Mesendoderm (in vitro differentiated cells): ENCODE measurements around the gene CAND2.

Experiments
- DNase-seq: peaks from one replicate; pipeline ENCODE4 v3.0.0; 2013
- H2AK5ac ChIP-seq: 2 replicates; pipeline ENCODE4 v1.6.1; 2013; ENCODE audit warnings: low read length, inconsistent platforms
- H2BK120ac ChIP-seq: 2 replicates; pipeline ENCODE4 v1.6.1; 2013; ENCODE audit warnings: low read depth, mild to moderate bottlenecking, low read length, moderate library complexity, mixed read lengths
- H2BK15ac ChIP-seq: replicated peaks from 2 replicates; pipeline ENCODE4 v1.6.1; 2013; ENCODE audit warnings: low read depth, mild to moderate bottlenecking, moderate library complexity
- H2BK5ac ChIP-seq: 2 replicates; pipeline ENCODE4 v1.6.1; 2013; ENCODE audit warnings: low read length, inconsistent platforms
- H3K18ac ChIP-seq: 2 replicates; pipeline ENCODE4 v1.6.1; 2013; ENCODE audit warnings: mild to moderate bottlenecking, low read length, mixed read lengths
- H3K23ac ChIP-seq: one replicate; pipeline ENCODE4 v1.6.1; 2013; ENCODE audit warnings: low read length
- H3K27ac ChIP-seq: 2 replicates; pipeline ENCODE4 v1.5.1; 2013; ENCODE audit warnings: low read depth, mild to moderate bottlenecking, inconsistent platforms, low read length, moderate library complexity
- H3K27me3 ChIP-seq: 2 replicates; pipeline ENCODE4 v1.6.1; 2013; ENCODE audit warnings: low read length, control low read depth, mild to moderate bottlenecking, inconsistent platforms; ENCODE audit not compliant: insufficient read depth, poor library complexity
- H3K36me3 ChIP-seq: 2 replicates; pipeline ENCODE4 v1.6.1; 2013; ENCODE audit warnings: low read length, inconsistent platforms; ENCODE audit not compliant: control insufficient read depth, insufficient read depth
- H3K4ac ChIP-seq: one replicate; pipeline ENCODE4 v1.6.1; 2013; ENCODE audit warnings: low read depth, mild to moderate bottlenecking, low read length, moderate library complexity
- H3K4me1 ChIP-seq: 2 replicates; pipeline ENCODE4 v1.6.1; 2013; ENCODE audit warnings: low read depth, low read length, inconsistent platforms; ENCODE audit not compliant: control insufficient read depth
- H3K4me2 ChIP-seq: 2 replicates; pipeline ENCODE4 v1.6.1; 2013; ENCODE audit warnings: low read length
- H3K4me3 ChIP-seq: 2 replicates; pipeline ENCODE4 v1.5.1; 2013; ENCODE audit warnings: mild to moderate bottlenecking, low read length
- H3K56ac ChIP-seq: one replicate; pipeline ENCODE4 v1.6.1; 2013; ENCODE audit warnings: low read length
- H3K79me1 ChIP-seq: 2 replicates; pipeline ENCODE4 v1.6.1; 2013; ENCODE audit warnings: low read length, inconsistent platforms
- H3K79me2 ChIP-seq: 2 replicates; pipeline ENCODE4 v1.6.1; 2013; ENCODE audit warnings: mild to moderate bottlenecking, low read length; ENCODE audit not compliant: control insufficient read depth, insufficient read depth
- H3K9ac ChIP-seq: 2 replicates; pipeline ENCODE4 v1.6.1; 2013; ENCODE audit warnings: low read length, inconsistent platforms
- H4K5ac ChIP-seq: one replicate; pipeline ENCODE4 v1.6.1; 2013; ENCODE audit warnings: low read length
- H4K8ac ChIP-seq: one replicate; pipeline ENCODE4 v1.6.1; 2013; ENCODE audit warnings: low read depth, mild to moderate bottlenecking, control low read depth, low read length, moderate library complexity
- WGBS: extraction: QIAGEN DNeasy Blood & Tissue Kit; methylation state at CpG from one replicate; pipeline ENCODE4 v1.1.7; 2013; ENCODE audit warnings: low lambda C conversion rate, missing lambda C conversion rate; ENCODE audit not compliant: insufficient coverage; ENCODE audit errors: extremely low coverage; 5-methylcytosine and 5-hydroxymethylcytosine counted together

The CAND2 gene

DNA sequence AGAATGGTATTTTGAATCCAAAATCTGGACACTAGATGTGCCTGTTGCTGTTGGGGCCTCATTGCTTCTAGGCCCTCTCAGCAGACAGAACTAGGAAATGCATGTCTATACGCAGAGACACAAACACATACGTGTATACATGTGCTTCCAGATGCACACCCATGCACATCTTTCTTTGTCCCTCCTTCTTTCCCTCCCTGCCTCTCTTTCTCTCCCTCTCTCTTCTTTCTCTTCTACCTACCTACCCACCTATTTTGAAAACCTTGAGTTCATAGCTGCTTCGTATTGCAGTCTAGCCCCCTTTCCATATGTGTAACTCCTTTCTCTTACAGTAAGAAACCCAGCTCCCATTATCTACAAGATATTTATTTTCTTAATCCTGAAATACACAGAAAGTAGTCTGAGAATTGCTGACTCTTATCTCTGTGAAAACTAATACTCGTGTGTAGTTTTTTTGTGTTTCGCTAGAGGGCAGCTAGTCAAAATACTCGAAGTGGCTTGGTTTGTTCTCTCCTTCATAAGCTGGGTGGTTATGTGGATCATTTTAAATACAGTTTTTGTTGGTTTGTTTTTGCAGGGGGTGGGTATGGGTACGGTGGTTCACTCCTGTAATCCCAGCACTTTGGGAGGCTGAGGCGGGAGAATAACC lies 26.4 kb downstream of the CAND2 start:
- no peak overlapping the region for H3K27ac ChIP-seq
- no peak overlapping the region for H4K5ac ChIP-seq
- H3K4ac ChIP-seq = no peak overlapping the region
- H3K56ac ChIP-seq = no peak overlapping the region
- H3K4me1 ChIP-seq = no peaks in the 10 kb centered on the region
- H3K79me2 ChIP-seq = no peaks in the 10 kb centered on the region
- no peak overlapping the region for H3K9ac ChIP-seq
- H3K27me3 ChIP-seq = no peaks in the 10 kb centered on the region
- no peak overlapping the region for H2BK5ac ChIP-seq
- H3K4me3 ChIP-seq = no peak overlapping the region
- no peak overlapping the region for H2AK5ac ChIP-seq
- H3K23ac ChIP-seq = no peak overlapping the region
- H3K79me1 ChIP-seq = no peaks in the 10 kb centered on the region
- no peak overlapping the region for H2BK15ac ChIP-seq
- H2BK120ac ChIP-seq = no peak overlapping the region
- no peak overlapping the region for H4K8ac ChIP-seq
- no CpG with 5 or more reads among the region's 8 CpGs for WGBS
- no peaks in the 10 kb centered on the region for H3K36me3 ChIP-seq
- H3K18ac ChIP-seq = no peak overlapping the region
- DNase-seq = peak; percentile 51
- no peak overlapping the region for H3K4me2 ChIP-seq

DNA sequence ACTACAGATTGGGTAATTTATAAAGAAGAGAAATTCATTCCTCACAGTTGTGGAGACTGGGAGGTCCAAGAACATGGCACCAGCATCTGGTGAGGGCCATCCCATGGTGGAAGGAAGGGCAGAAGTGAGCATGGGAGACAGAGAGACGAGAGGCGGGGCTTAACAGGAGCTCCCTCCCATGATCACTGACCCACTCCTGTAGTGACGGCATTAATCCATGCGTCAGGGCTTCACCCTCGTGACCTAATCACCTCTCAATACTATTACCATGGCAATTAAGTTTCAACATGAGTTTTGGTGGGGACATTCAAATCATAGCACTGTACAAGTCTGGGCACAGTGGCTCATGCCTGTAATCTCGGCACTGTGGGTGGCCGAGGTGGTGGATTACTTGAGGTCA lies 27.8 kb downstream of the CAND2 start:
- no peak overlapping the region for H3K9ac ChIP-seq
- H3K4me2 ChIP-seq = no peak overlapping the region
- no peak overlapping the region for H3K27ac ChIP-seq
- no peak overlapping the region for H3K56ac ChIP-seq
- no peak overlapping the region for H4K5ac ChIP-seq
- no peak for DNase-seq
- no peaks in the 10 kb centered on the region for H3K79me2 ChIP-seq
- WGBS = no CpG with 5 or more reads among the region's 7 CpGs
- H3K23ac ChIP-seq = no peak overlapping the region
- H2AK5ac ChIP-seq = no peak overlapping the region
- H3K18ac ChIP-seq = no peak overlapping the region
- no peaks in the 10 kb centered on the region for H3K27me3 ChIP-seq
- H2BK5ac ChIP-seq = no peak overlapping the region
- H4K8ac ChIP-seq = no peak overlapping the region
- no peaks in the 10 kb centered on the region for H3K79me1 ChIP-seq
- no peak overlapping the region for H2BK120ac ChIP-seq
- no peaks in the 10 kb centered on the region for H3K36me3 ChIP-seq
- H3K4me1 ChIP-seq = no peaks in the 10 kb centered on the region
- no peak overlapping the region for H3K4me3 ChIP-seq
- no peak overlapping the region for H3K4ac ChIP-seq
- no peak overlapping the region for H2BK15ac ChIP-seq

DNA sequence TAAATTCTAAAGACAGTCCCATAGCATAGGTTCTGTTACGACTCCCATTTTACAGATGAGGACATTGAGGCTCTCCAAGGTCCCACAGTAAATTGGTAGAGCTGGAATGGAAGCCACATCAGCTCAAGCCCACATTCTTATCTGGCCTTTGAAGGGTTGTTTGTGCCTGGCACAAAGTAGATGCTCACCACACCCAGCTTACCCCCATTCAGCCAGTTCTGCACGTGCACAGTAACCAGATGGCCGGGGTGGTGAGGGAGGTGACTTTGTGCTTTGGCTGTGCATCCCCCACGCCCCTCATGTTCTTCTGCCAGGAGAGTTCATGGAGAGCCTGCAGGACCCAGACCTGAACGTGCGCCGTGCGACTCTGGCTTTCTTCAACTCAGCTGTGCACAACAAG lies 28.7 kb downstream of the CAND2 start:
- Histone ChIP-seq H2AK5ac (no peak overlapping the region), H3K56ac (no peak overlapping the region), H3K79me2 (no peaks in the 10 kb centered on the region), H2BK120ac (no peak overlapping the region), H3K4me2 (no peak overlapping the region), H3K18ac (no peak overlapping the region), H2BK5ac (no peak overlapping the region), H3K27me3 (no peaks in the 10 kb centered on the region), H2BK15ac (no peak overlapping the region), H3K4ac (no peak overlapping the region), H3K79me1 (no peaks in the 10 kb centered on the region), H4K5ac (no peak overlapping the region), H3K4me3 (no peak overlapping the region), H4K8ac (no peak overlapping the region), H3K36me3 (no peaks in the 10 kb centered on the region), H3K27ac (no peak overlapping the region), H3K9ac (no peak overlapping the region), H3K23ac (no peak overlapping the region), H3K4me1 (no peaks in the 10 kb centered on the region)
- DNase-seq = no peak
- no CpG with 5 or more reads among the region's 8 CpGs for WGBS

DNA sequence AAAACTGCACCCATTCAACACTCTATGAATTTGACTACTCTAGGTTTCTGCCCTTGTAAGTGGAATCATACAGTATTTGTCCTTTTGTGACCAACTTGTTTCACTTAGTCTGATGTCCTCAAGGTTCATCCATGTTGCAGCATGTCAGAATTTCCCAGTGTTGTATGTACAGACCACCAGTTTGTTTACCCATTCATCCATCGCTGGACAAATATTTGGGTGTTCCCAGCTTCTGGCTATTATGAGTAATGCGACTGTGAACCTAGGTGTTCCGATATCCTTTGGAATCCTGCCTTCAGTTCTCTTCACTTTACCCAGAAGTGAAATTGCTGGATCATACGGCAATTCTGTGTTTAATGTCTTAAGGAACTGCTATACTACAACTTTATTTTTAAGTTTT lies 32.3 kb downstream of the CAND2 start:
- Histone ChIP-seq H3K4me2 (no peak overlapping the region), H4K8ac (no peak overlapping the region), H3K18ac (no peak overlapping the region), H3K27ac (no peak overlapping the region), H2BK15ac (no peak overlapping the region), H3K9ac (no peak overlapping the region), H2AK5ac (no peak overlapping the region), H3K4me1 (no peaks in the 10 kb centered on the region), H3K36me3 (peaks cover 5% of the 10 kb centered on the region), H3K56ac (no peak overlapping the region), H3K4ac (no peak overlapping the region), H2BK5ac (no peak overlapping the region), H3K4me3 (no peak overlapping the region), H3K27me3 (no peaks in the 10 kb centered on the region), H3K79me1 (no peaks in the 10 kb centered on the region), H4K5ac (no peak overlapping the region), H2BK120ac (no peak overlapping the region), H3K23ac (no peak overlapping the region), H3K79me2 (no peaks in the 10 kb centered on the region)
- DNase-seq = no peak
- no CpG with 5 or more reads among the region's 4 CpGs for WGBS

DNA sequence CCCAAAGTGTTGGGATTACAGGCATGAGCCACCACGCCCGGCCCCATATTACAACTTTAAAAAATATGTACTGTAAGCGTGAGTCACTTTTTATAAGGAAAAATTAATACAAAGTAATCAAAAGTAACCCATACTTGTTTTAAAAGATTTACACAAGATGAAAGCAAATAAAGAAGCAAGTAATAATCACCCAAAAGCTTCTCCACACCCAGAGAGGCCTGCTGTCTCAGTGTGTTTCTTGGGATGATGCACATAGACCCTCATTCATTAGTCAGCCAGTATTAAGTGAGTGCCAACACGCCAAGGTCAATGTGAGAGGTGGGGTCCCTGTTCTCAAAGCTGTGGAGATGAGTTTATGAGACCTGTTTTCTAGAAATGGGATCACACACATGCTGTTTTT lies 32.9 kb downstream of the CAND2 start:
- Histone ChIP-seq H2BK15ac (no peak overlapping the region), H3K36me3 (peaks cover 8% of the 10 kb centered on the region), H3K4me1 (no peaks in the 10 kb centered on the region), H3K4ac (no peak overlapping the region), H4K8ac (no peak overlapping the region), H3K4me2 (no peak overlapping the region), H2AK5ac (no peak overlapping the region), H4K5ac (no peak overlapping the region), H3K79me1 (no peaks in the 10 kb centered on the region), H2BK120ac (no peak overlapping the region), H3K18ac (no peak overlapping the region), H3K4me3 (no peak overlapping the region), H3K23ac (no peak overlapping the region), H3K27me3 (no peaks in the 10 kb centered on the region), H3K27ac (no peak overlapping the region), H3K79me2 (no peaks in the 10 kb centered on the region), H3K56ac (no peak overlapping the region), H2BK5ac (no peak overlapping the region), H3K9ac (no peak overlapping the region)
- WGBS = no CpG with 5 or more reads among the region's 4 CpGs
- no peak for DNase-seq
